T-helper 2 cell (primary cell): ENCODE measurements around the gene OR9G4.

Experiments used
- DNase-seq, 5 experiments: peaks; one replicate each; pipeline versions ENCODE4 v3.0.0 to v3.0.0-alpha.2; 2012 to 2022
- total RNA-seq, 2 donors: gene quantifications; one replicate each; lab custom pipeline; 2026; lab: John Stamatoyannopoulos, UW

The OR9G4 gene
- total RNA-seq = 0 reads per million in 2 donors

DNA sequence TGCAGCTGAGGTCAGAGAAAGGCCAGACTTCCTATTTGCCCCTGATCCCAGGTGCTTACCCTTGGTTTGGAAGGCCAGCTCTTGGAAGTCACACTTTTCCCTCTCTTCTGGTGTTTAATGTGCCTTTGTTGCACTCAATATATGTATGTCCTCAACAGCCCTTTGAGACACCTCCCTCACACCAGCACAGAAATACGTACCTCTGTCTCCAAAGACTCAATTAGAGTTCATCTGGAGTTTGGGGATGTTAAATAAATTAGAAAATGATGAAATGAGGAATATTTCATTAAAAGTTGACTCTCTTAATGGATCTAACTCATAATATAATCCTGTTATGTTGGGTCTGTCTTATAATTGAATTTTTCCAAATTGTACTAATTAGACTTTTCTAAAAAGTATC is at the start of gene OR9G4:
Gene OR9G4, minus strand, starts transcription at position 101 of the 400 bp plus-strand sequence. CDS start 4,931 bp downstream, outside the sequence.
- no peak for DNase-seq

DNA sequence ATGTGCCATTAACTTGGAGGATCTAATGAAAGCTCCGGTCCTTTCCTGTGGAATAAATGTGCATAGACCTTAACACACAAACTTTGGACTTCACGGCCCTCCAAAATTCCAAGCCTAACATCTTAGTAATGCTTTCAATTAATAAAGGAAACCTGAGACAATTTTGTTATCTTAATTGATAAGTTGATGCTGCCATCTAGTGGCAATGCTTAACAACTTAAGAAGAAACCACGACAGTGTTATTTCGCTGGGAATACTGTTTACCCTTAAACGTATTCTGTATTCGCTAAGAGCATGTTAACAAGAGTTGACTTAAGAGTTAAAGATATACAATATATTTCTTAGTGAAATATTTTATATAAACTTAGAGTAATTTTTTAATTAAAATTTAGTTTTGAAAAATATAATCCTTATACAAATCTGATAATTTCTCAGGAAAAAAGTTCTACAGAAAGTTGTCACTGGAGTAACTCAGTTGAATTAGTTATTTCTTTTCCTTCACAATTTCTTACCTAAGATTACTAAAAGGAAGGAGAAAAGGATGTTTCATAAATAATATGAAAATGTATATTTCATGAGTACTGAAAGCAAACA is 35.0 kb upstream of the OR9G4 start:
- DNase-seq = peak in 1 of 5 experiments; percentile 32

GRCh38 chr11:56782167-56782847 is 33.8 kb upstream of the OR9G4 start:
- no peak for DNase-seq

DNA sequence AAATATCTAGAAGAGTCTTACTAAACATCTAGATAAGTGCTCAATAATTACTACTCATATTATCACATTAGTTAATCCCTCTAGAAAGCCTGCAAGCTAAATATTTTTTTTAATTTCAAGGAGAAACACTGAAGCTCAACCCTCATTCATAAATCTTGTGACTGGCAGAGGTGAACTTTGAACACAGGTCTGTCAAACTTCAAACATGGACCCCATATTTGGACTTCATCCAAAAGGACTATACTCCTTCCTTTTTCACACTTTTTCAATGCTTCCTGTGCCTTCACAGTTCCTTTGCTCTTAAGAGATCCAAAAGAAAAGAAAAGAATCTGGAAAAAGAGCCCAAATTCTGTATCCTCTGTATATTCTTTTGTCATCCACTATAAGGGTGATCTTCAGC is 28.3 kb upstream of the OR9G4 start:
- no peak for DNase-seq

DNA sequence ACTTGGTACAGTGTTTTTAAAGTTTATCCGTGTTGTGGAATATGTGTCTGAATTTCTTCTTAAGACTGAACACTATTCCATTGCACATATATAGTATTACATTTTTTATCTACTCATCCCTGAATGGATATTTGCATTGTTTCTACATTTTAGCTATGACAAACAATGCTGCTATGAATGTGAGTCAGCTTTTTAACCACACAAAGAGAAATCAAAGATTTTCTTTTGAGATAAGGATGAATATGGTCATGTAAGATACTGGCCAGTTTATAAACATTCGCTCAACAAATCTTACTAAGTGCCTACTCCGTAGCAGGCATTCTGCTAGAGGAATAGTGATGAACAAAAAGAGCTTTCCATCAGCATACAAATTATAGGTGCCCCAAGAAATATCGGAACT is 16.5 kb upstream of the OR9G4 start:
- DNase-seq = no peak

- DNase-seq = no peak
Observed at GRCh38 chr11:56751480-56751879, 3.0 kb upstream of the OR9G4 start.

- DNase-seq = no peak
Observed at GRCh38 chr11:56750190-56750589, 1.7 kb upstream of the OR9G4 start.

DNA sequence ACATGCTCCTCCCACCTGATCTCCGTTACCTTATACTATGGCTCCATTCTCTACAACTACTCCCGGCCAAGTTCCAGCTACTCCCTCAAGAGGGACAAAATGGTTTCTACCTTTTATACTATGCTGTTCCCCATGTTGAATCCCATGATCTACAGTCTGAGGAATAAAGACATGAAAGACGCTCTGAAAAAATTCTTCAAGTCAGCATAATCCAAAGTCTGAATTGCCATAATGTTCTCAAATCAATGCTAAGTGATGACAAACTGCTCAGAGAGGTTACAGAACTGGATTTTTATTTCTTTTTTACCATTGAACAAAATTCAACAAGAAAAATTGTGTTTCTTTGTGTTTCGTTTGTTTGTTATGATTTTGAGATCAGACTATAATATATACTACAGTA is 7.6 kb downstream of the OR9G4 start:
- no peak for DNase-seq

DNA sequence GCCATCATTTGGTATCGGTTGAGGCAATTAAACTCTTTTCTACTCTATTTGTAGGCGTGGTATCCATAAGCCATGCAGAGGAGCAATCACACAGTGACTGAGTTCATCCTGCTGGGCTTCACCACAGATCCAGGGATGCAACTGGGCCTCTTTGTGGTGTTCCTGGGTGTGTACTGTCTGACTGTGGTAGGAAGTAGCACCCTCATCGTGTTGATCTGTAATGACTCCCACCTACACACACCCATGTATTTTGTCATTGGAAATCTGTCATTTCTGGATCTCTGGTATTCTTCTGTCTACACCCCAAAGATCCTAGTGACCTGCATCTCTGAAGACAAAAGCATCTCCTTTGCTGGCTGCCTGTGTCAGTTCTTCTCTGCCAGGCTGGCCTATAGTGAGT is 8.4 kb downstream of the OR9G4 start:
- no peak for DNase-seq

- DNase-seq = no peak
Observed at GRCh38 chr11:56720513-56720912, 28.0 kb downstream of the OR9G4 start.

DNA sequence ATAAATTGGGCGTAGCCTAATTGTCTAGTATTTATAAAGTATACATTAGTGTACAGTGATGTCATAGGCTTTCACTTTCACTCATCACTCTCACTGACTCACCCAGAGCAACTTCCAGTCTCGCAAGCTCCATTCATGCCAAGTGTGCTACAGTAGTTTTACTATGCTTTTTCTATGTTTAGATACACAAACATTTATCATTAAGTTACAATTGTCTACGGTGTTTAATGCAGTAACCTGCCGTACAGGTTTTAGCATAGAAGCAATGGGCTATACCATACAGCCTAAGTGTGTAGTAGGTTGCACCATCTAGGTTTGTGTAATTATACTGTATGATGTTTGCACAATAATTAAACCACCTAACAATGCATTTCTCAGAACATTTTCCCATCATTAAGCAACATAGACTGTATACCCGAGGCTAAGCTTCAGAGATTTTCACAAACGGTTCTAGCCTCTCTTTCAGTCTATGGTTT is 32.1 kb downstream of the OR9G4 start:
- peak in 1 of 5 experiments; percentile 8 for DNase-seq

GRCh38 chr11:56714206-56714605 is 34.3 kb downstream of the OR9G4 start:
- DNase-seq = no peak

GRCh38 chr11:56706486-56706885 is 42.0 kb downstream of the OR9G4 start:
- no peak for DNase-seq

- no peak for DNase-seq
Observed at GRCh38 chr11:56705784-56706396, 42.6 kb downstream of the OR9G4 start.

- no peak for DNase-seq
Observed at GRCh38 chr11:56700914-56701485, 47.5 kb downstream of the OR9G4 start.

DNA sequence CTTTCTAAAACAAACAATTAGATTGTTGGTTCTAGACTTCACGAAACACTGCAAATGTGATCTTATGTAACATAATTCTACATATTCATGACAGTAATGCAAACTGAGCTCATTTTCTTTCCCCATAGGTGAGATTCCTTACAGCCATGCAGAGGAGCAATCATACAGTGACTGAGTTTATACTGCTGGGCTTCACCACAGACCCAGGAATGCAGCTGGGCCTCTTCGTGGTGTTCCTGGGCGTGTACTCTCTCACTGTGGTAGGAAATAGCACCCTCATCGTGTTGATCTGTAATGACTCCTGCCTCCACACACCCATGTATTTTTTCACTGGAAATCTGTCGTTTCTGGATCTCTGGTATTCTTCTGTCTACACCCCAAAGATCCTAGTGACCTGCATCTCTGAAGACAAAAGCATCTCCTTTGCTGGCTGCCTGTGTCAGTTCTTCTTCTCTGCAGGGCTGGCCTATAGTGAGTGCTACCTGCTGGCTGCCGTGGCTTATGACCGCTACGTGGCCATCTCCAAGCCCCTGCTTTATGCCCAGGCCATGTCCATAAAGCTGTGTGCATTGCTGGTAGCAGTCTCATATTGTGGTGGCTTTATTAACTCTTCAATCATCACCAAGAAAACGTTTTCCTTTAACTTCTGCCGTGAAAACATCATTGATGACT is 48.1 kb downstream of the OR9G4 start:
- no peak for DNase-seq

GRCh38 chr11:56698795-56699194 is 49.7 kb downstream of the OR9G4 start, which contains the start of gene OR9G1:
Gene OR9G1 (plus strand): TSS chr11:56699095. CDS start chr11:56700388, 1,293 bp downstream.
- no peak for DNase-seq

DNA sequence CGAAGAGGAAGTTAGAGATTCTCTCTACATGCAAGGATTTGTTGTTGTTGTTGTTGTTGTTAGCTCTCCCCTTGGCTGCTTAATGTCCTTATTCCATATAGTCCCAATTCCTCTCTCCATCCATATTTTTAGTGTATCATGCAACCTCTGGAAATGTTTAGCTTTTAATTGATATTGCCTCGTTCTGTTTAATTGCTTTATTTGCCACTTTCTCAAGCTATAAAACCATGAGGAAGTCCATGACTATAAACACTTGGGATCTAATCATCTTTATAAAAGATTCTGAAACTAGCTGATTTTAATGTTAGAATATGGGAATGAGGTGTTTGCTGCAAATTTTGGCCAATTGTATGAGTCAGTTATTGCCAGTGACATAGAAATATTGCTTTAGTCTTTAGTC is 55.1 kb downstream of the OR9G4 start:
- no peak for DNase-seq
